Heart right ventricle (tissue), 16 donors: ENCODE data around the gene IGSF21. TPM values are rescaled to one million over a fixed set of nuclear protein-coding genes. Genes with fewer than 3 reads are reported as not detected.
A peak's percentile ranks its signal among the peaks of the same experiment; 100 is the strongest.

Experiments
- ATAC-seq, 8 donors: fragments of 200-7000 bp; cut with Tn5 transposase; one replicate each; pipeline ENCODE4 v1.9.1; 2020; ENCODE audit warnings: mild to moderate bottlenecking in 8 of 8, moderate library complexity in 8 of 8, moderate number of reproducible peaks in 1 of 8
- DNase-seq, 2 donors: peaks; one replicate each; pipeline ENCODE4 v3.0.0-alpha.2; 2020
- H3K27ac ChIP-seq, 10 donors: fragments of 200-600 bp; sonication (generic) in 2 of 10; one replicate each; pipeline versions ENCODE4 v1.5.0 to v1.8.0; 2020 to 2022; ENCODE audit warnings: mild to moderate bottlenecking in 3 of 10
- H3K27me3 ChIP-seq, 7 donors: fragments of 200-600 bp; one replicate each; pipeline ENCODE4 v1.8.0; 2021 to 2022; ENCODE audit warnings: mild to moderate bottlenecking in 2 of 7
- H3K36me3 ChIP-seq, 9 donors: fragments of 200-600 bp; sonication (generic) in 1 of 9; one replicate each; pipeline versions ENCODE4 v1.5.0 to v1.8.0; 2020 to 2022; ENCODE audit warnings: mild to moderate bottlenecking in 2 of 9
- H3K4me1 ChIP-seq, 9 donors: fragments of 200-600 bp; sonication (generic) in 1 of 9; one replicate each; pipeline versions ENCODE4 v1.5.0 to v1.8.0; 2020 to 2022; ENCODE audit warnings: mild to moderate bottlenecking in 4 of 9
- H3K4me3 ChIP-seq, 10 donors: fragments of 200-600 bp; sonication (generic) in 2 of 10; one replicate each; pipeline versions ENCODE4 v1.5.0 to v1.8.0; 2020 to 2022; ENCODE audit warnings: mild to moderate bottlenecking in 7 of 10, moderate library complexity in 2 of 10
- H3K9me3 ChIP-seq, 11 donors: fragments of 200-600 bp in 10 of 11; sonication (generic) in 2 of 11; one replicate each; pipeline versions ENCODE4 v1.5.0 to v1.8.0; 2013 to 2022; ENCODE audit warnings: mild to moderate bottlenecking in 2 of 11, control low read depth in 1 of 11, moderate library complexity in 1 of 11
- CTCF ChIP-seq, 9 donors: fragments of 200-600 bp; sonication (generic) in 2 of 9; IDR thresholded peaks; one replicate each; pipeline versions ENCODE4 v1.5.0 to v1.8.0; 2021 to 2022; ENCODE audit warnings: antibody characterized with exemption in 9 of 9, mild to moderate bottlenecking in 5 of 9, moderate library complexity in 1 of 9
- WGBS, 2 donors: extraction: QIAGEN DNeasy Blood & Tissue Kit; methylation state at CpG; one replicate each; pipeline ENCODE4 v1.1.7; 2013; ENCODE audit warnings: inconsistent platforms in 1 of 2; 5-methylcytosine and 5-hydroxymethylcytosine counted together
- intact Hi-C, 10 donors: fragments of 100-400 bp; cut with DNase I; formaldehyde crosslinking; loops; one replicate each; pipeline versions ENCODE4 v1.11.1 to v1.14.2; 2022
- polyA plus RNA-seq, 2 donors: library from polyadenylated mRNA; stranded (reverse); fragments of 200-250 nt; gene quantifications; one replicate each; pipeline ENCODE4 v1.2.3, GENCODE V29; 2013
- total RNA-seq, 10 donors: library from RNA; stranded (reverse); fragmentation: NEBNext Ultra II Directional in 3 of 10; extraction: Animal tissue kit (Norgen Biotek cat#: 25700) in 3 of 10; gene quantifications; one replicate each; pipeline versions ENCODE4 v1.2.1 to v1.2.4, GENCODE V29; 2021 to 2023
- donor health status: Arrhythmogenic right ventricular cardiomyopathy.
- donor health status: ischemic (EF 13 %, LVEDD 7.1; RV severe dilation, severe dysfunction).
- donor health status: healthy with polysubstance abuse.
- donor health status: DM: no; HTN: yes; CAD: no.
- donor health status: DM: no; HTN: no; CAD: no.
- donor health status: ischemic (EF 25% LVEDD 6.9; RV normal size, moderate dysfunction).
- donor health status: ischemic (EF 25% LVEDD 5.7; RV mildly dilated, moderate dysfunction).
- donor health status: healthy.
- donor health status: DM: yes; HTN: yes; CAD: no.
- donor health status: Ischemic cardiomyopathy.
- donor health status: ischemic (EF 35%, LVEDD 5.7; RV mildly dilated, moderate dysfunction).
- donor health status: nonischemic (EF 11% LVEDD 7.7; RV severe dilation, severe dysfunction).
- donor health status: DM: yes; HTN: yes; CAD: no.
- donor health status: PGD.
- donor health status: ischemic (EF 29% LVEDD 5.4; RV normal size, mild dysfunction).
- donor health status: nonischemic (EF 23%, LVEDD 6.1; RV moderate dilation, normal function).

Gene IGSF21
- total and polyA plus RNA-seq, 12 donors, result 0.13 to 1.6 (median 0.51) TPM; not detected in 1

- peak overlapping the region in 1 of 10 donors; percentile 57 for H3K27ac ChIP-seq
Observed at GRCh38 chr1:18166929-18167328, 59.3 kb downstream of the IGSF21 start.

GRCh38 chr1:18170444-18170843 lies 62.8 kb downstream of the IGSF21 start:
- Histone ChIP-seq H3K4me3 (no peak overlapping the region), H3K36me3 (no peaks in the 10 kb centered on the region), H3K27me3 (peaks cover 0 to 65% (median 13%) of the 10 kb centered on the region in 7 donors), H3K9me3 (no peaks in the 10 kb centered on the region), H3K27ac (no peak overlapping the region), H3K4me1 (peaks cover 0 to 11% (median 0%) of the 10 kb centered on the region in 9 donors)
- WGBS, 2 donors, result 75 to 80% methylated on average over 3 of the region's 3 CpGs
- DNase-seq (no peak), ATAC-seq (no peak)
- TF ChIP-seq CTCF (IDR thresholded peaks at IDR 0.05), result no peak
- intact Hi-C loops, result no loop called here

More at GRCh38 chr1:18166929-18167328, 59.3 kb downstream of the IGSF21 start:
- Histone ChIP-seq H3K9me3 (no peaks in the 10 kb centered on the region), H3K27me3 (peaks cover 0 to 54% (median 3%) of the 10 kb centered on the region in 7 donors), H3K36me3 (no peaks in the 10 kb centered on the region), H3K4me1 (peaks cover 0 to 16% (median 0%) of the 10 kb centered on the region in 9 donors), H3K4me3 (no peak overlapping the region)
- DNase-seq (no peak), ATAC-seq (peak in 1 of 8 donors; percentile 23)
- no peak for TF ChIP-seq CTCF (IDR thresholded peaks at IDR 0.05)
- 81 to 84% methylated on average over 8 of the region's 8 CpGs for WGBS, 2 donors
- intact Hi-C loops, result no loop called here

- Histone ChIP-seq H3K36me3 (no peaks in the 10 kb centered on the region), H3K4me3 (no peak overlapping the region), H3K4me1 (peaks cover 0 to 3% (median 0%) of the 10 kb centered on the region in 9 donors), H3K9me3 (no peaks in the 10 kb centered on the region), H3K27ac (no peak overlapping the region), H3K27me3 (peaks cover 0 to 84% (median 41%) of the 10 kb centered on the region in 7 donors)
- intact Hi-C loops, result no loop called here
- no peak for ATAC-seq
- no peak for TF ChIP-seq CTCF (IDR thresholded peaks at IDR 0.05)
- DNase-seq, result no peak
- 64 to 67% methylated on average over 12 of the region's 12 CpGs for WGBS, 2 donors
Observed at GRCh38 chr1:18174037-18174436, 66.4 kb downstream of the IGSF21 start.

- Histone ChIP-seq H3K27me3 (peaks cover 0 to 86% (median 46%) of the 10 kb centered on the region in 7 donors), H3K36me3 (no peaks in the 10 kb centered on the region), H3K4me3 (no peak overlapping the region), H3K9me3 (no peaks in the 10 kb centered on the region), H3K4me1 (peaks cover 0 to 3% (median 0%) of the 10 kb centered on the region in 9 donors), H3K27ac (no peak overlapping the region)
- 23 to 27% methylated on average over 6 of the region's 6 CpGs for WGBS, 2 donors
- intact Hi-C loops, result no loop called here
- peak in 1 of 8 donors; percentile 13 for ATAC-seq
- TF ChIP-seq CTCF (IDR thresholded peaks at IDR 0.05), result no peak
- no peak for DNase-seq
Observed at GRCh38 chr1:18175051-18175450, 67.5 kb downstream of the IGSF21 start.
